ENCODE measurements around the gene NARS2.
"Not testable (repeated sequence)": the region's sequence is repeated elsewhere in the genome, so short reads cannot be mapped to it uniquely, and the experiment has no call there.

DNA sequence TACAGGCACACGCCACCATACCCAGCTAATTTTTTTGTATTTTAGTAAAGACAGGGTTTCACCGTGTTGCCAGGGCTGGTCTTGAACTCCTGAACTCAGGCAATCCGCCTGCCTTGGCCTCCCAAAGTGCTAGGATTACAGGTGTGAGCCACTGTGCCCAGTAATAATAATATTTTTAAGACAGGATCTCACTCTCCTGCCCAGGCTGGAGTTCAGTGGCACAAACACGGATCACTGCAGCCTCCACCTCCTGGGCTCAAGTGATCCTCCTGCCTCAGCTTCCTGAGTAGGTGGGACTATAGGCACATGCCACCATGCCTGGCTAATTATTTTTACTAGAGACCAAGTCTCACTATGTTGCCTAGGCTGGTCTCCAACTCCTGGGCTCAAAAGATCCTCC lies 10.6 kb downstream of the NARS2 start:
- not testable (repeated sequence) for TF ChIP-seq POLR2AphosphoS5 (IDR thresholded peaks at IDR 0.05; ENCODE audit: control insufficient read depth, insufficient read depth, low read depth, low read length); WHSC1 (IDR thresholded peaks at IDR 0.05; ENCODE audit: low read length); MAFK (IDR thresholded peaks at IDR 0.05; ENCODE audit: low read length); CTCF (IDR thresholded peaks at IDR 0.05 in 2 of 3, conservative IDR thresholded peaks at IDR 0.05 in 1 of 3; ENCODE audit: insufficient read depth in 2 of 3, low read depth in 1 of 3, low read length in 3 of 3); FOXK2 (conservative IDR thresholded peaks at IDR 0.05 in 1 of 2, IDR thresholded peaks at IDR 0.05 in 1 of 2; ENCODE audit: low read depth in 2 of 2); NRF1 (conservative IDR thresholded peaks at IDR 0.05 in 1 of 2, IDR thresholded peaks at IDR 0.05 in 1 of 2); RBFOX2 (IDR thresholded peaks at IDR 0.05; ENCODE audit: low read depth, low read length); HDAC2 (IDR thresholded peaks at IDR 0.05); SP1 (CRISPR knock-in tag; IDR thresholded peaks at IDR 0.05)

Measured in K562 (cell line).